HG02981 (cell line): ENCODE data around the gene FOXP1.

Experiments used
- ATAC-seq: cut with Tn5 transposase; IDR thresholded peaks from one replicate; pipeline ENCODE4 v1.9.1; 2021; ENCODE audit warnings: mild to moderate bottlenecking, moderate library complexity; ENCODE audit not compliant: unreplicated experiment

FOXP1 gene

GRCh38 chr3:71488882-71489281 is 94.6 kb downstream of the FOXP1 start:
- no peak for ATAC-seq

- no peak for ATAC-seq
Observed at GRCh38 chr3:71488391-71488809, 95.1 kb downstream of the FOXP1 start.

- no peak for ATAC-seq
Observed at GRCh38 chr3:71487418-71487817, 96.1 kb downstream of the FOXP1 start.

GRCh38 chr3:71486831-71487230 is 96.7 kb downstream of the FOXP1 start:
- no peak for ATAC-seq

- ATAC-seq, result no peak
Observed at GRCh38 chr3:71485896-71486295, 97.6 kb downstream of the FOXP1 start.

GRCh38 chr3:71484452-71484851 is 99.1 kb downstream of the FOXP1 start:
- no peak for ATAC-seq

GRCh38 chr3:71484047-71484446 is 99.5 kb downstream of the FOXP1 start:
- ATAC-seq, result no peak

- no peak for ATAC-seq
Observed at GRCh38 chr3:71482771-71483170, 100.8 kb downstream of the FOXP1 start.

- no peak for ATAC-seq
Observed at GRCh38 chr3:71478568-71478967, 105.0 kb downstream of the FOXP1 start.

GRCh38 chr3:71476950-71477349 is 106.6 kb downstream of the FOXP1 start:
- ATAC-seq, result no peak

GRCh38 chr3:71469138-71469435 is 114.4 kb downstream of the FOXP1 start:
- ATAC-seq, result no peak

- ATAC-seq, result no peak
Observed at GRCh38 chr3:71468311-71469137, 115.0 kb downstream of the FOXP1 start.

- ATAC-seq, result no peak
Observed at GRCh38 chr3:71466483-71466882, 117.0 kb downstream of the FOXP1 start.

GRCh38 chr3:71465371-71466036 is 118.0 kb downstream of the FOXP1 start:
- ATAC-seq, result no peak

- ATAC-seq, result no peak
Observed at GRCh38 chr3:71464613-71465012, 118.9 kb downstream of the FOXP1 start.

- ATAC-seq, result no peak
Observed at GRCh38 chr3:71463617-71464016, 119.9 kb downstream of the FOXP1 start.

- ATAC-seq, result no peak
Observed at GRCh38 chr3:71462586-71462985, 120.9 kb downstream of the FOXP1 start.

- no peak for ATAC-seq
Observed at GRCh38 chr3:71461749-71462483, 121.6 kb downstream of the FOXP1 start.

- no peak for ATAC-seq
Observed at GRCh38 chr3:71461114-71461513, 122.4 kb downstream of the FOXP1 start.

- no peak for ATAC-seq
Observed at GRCh38 chr3:71458895-71459294, 124.6 kb downstream of the FOXP1 start.

GRCh38 chr3:71456826-71457225 is 126.7 kb downstream of the FOXP1 start:
- ATAC-seq, result no peak

GRCh38 chr3:71456156-71456555 is 127.4 kb downstream of the FOXP1 start:
- ATAC-seq, result no peak
